ENCODE results near the gene NR3C1. TPM values are rescaled to one million over a fixed set of nuclear protein-coding genes. Genes with fewer than 3 reads are reported as not detected.

The NR3C1 gene
- total RNA-seq, 1 experiment from 2014 or later, result 16.0 TPM

- TF ChIP-seq CTCF (IDR thresholded peaks at IDR 0.05 in 2 of 3, conservative IDR thresholded peaks at IDR 0.05 in 1 of 3; ENCODE audit: borderline replicate concordance in 1 of 3, insufficient read depth in 1 of 3, low read depth in 2 of 3, low read length in 2 of 3), result no peak
Measured at GRCh38 chr5:143236682-143237081, 166.8 kb downstream of the NR3C1 start (continued).

- Histone ChIP-seq H2AFZ (ENCODE audit: low read depth, low read length, poor library complexity, severe bottlenecking) (no peak overlapping the region), H3K9me3 (ENCODE audit: control insufficient read depth in 1 of 2, insufficient read depth in 1 of 2, low read depth in 1 of 2, low read length in 2 of 2) (no peaks in the 10 kb centered on the region), H4K20me1 (ENCODE audit: insufficient read depth) (no peaks in the 10 kb centered on the region), H3K4me2 (ENCODE audit: low read length) (peak overlapping the region; percentile 2; the same call in 1 of the 2 replicates), H3K36me3 (ENCODE audit: control insufficient read depth in 1 of 2, insufficient read depth in 2 of 2, low read length in 2 of 2) (no peaks in the 10 kb centered on the region), H3K9me2 (ENCODE audit: insufficient read depth) (no peaks in the 10 kb centered on the region), H3K27ac (ENCODE audit: low read depth, low read length) (no peak overlapping the region), H3K79me2 (ENCODE audit: insufficient read depth, low read length) (no peaks in the 10 kb centered on the region), H3K4me3 (replicated peaks in 1 of 2; ENCODE audit: low read depth in 1 of 2, low read length in 2 of 2) (no peak overlapping the region), H3K27me3 (ENCODE audit: insufficient read depth, low read length) (no peaks in the 10 kb centered on the region), H3K4me1 (ENCODE audit: control insufficient read depth in 1 of 2, insufficient read depth in 2 of 2, low read length in 2 of 2) (peaks cover 0 to 20% of the 10 kb centered on the region in 2 experiments; a peak in 1 of 4 replicates), H3K9ac (ENCODE audit: low read length) (no peak overlapping the region)
- RAD21 ChIA-PET (ENCODE audit: low non-redundant PET in 1 of 2, low total read pairs in 2 of 2, uncharacterized antibody in 2 of 2, unreplicated experiment in 2 of 2), result no interaction called here
- DNase-seq (ENCODE audit: low read depth, low spot score) (peak; percentile 19), ATAC-seq (peak; percentile 51)
- no TSS peak for BruUV-seq (replicated peaks)
- intact Hi-C loops (cut with micrococcal nuclease), result no loop called here
- POLR2A ChIA-PET, result no interaction called here
- CTCF ChIA-PET, result no interaction called here
- TF ChIP-seq ZBTB33 (IDR thresholded peaks at IDR 0.05; ENCODE audit: extremely low read depth, insufficient replicate concordance, low read length) (no peak), POLR2AphosphoS5 (IDR thresholded peaks at IDR 0.05; ENCODE audit: low read depth, low read length) (no peak), TCF7L2 (IDR thresholded peaks at IDR 0.05; ENCODE audit: borderline replicate concordance, extremely low read depth, insufficient read depth, insufficient read length) (no peak), RAD21 (IDR thresholded peaks at IDR 0.05; ENCODE audit: low read depth) (0 out of 2 replicates have a peak, but pooled peaks have one; percentile 6), SP1 (IDR thresholded peaks at IDR 0.05; ENCODE audit: low read depth) (peak; percentile 39; the same call in 1 of the 2 replicates), REST (IDR thresholded peaks at IDR 0.05; ENCODE audit: low read depth) (no peak), EZH2phosphoT487 (IDR thresholded peaks at IDR 0.05; ENCODE audit: borderline replicate concordance) (no peak), YY1 (IDR thresholded peaks at IDR 0.05; ENCODE audit: extremely low read depth, insufficient replicate concordance, low read depth, low read length) (no peak), SRF (IDR thresholded peaks at IDR 0.05; ENCODE audit: low read depth) (no peak), SIN3A (IDR thresholded peaks at IDR 0.05; ENCODE audit: low read depth) (no peak), FOSL1 (IDR thresholded peaks at IDR 0.05; ENCODE audit: low read depth) (0 out of 2 replicates have a peak, but pooled peaks have one; percentile 27), CBX3 (IDR thresholded peaks at IDR 0.05; ENCODE audit: low read depth) (no peak), ELF1 (IDR thresholded peaks at IDR 0.05; ENCODE audit: borderline replicate concordance, low read depth) (no peak), EZH2 (IDR thresholded peaks at IDR 0.05) (no peak), POLR2A (IDR thresholded peaks at IDR 0.05; ENCODE audit: borderline replicate concordance, extremely low read depth, insufficient read depth, insufficient read length) (no peak), MAX (IDR thresholded peaks at IDR 0.05) (no peak), ZNF274 (IDR thresholded peaks at IDR 0.05; ENCODE audit: low read depth, low read length) (no peak), CEBPB (IDR thresholded peaks at IDR 0.05; ENCODE audit: low read depth) (peak; percentile 32; the same call in 1 of the 2 replicates)
Measured at GRCh38 chr5:143235423-143235822, 168.1 kb downstream of the NR3C1 start.

All from HCT116 (cell line).